Smooth muscle cell (in vitro differentiated cells): ENCODE results near the gene KBTBD8. TPM values are rescaled to one million over a fixed set of nuclear protein-coding genes. Genes with fewer than 3 reads are reported as not detected.

ENCODE experiments used
- DNase-seq: peaks from one replicate; lab custom pipeline; 2025; ENCODE audit not compliant: unreplicated experiment; lab: John Stamatoyannopoulos, UW
- H2AFZ ChIP-seq: fragments of 200-600 bp; sonication (generic); 2 replicates; pipeline ENCODE4 v1.6.0; 2016; ENCODE audit warnings: antibody characterized with exemption, low read depth, mild to moderate bottlenecking
- H3F3A ChIP-seq: fragments of 200-600 bp; sonication (generic); 2 replicates; pipeline ENCODE4 v1.6.0; 2017; ENCODE audit warnings: antibody characterized with exemption, low read depth
- H3K27ac ChIP-seq: fragments of 200-600 bp; sonication (generic); 2 replicates; pipeline ENCODE4 v1.5.1; 2016; ENCODE audit warnings: low read depth, mild to moderate bottlenecking
- H3K27me3 ChIP-seq: fragments of 200-600 bp; sonication (generic); 2 replicates; pipeline ENCODE4 v1.6.1; 2016; ENCODE audit warnings: low read depth, mild to moderate bottlenecking
- H3K36me3 ChIP-seq: fragments of 200-600 bp; sonication (generic); 2 replicates; pipeline ENCODE4 v1.5.1; 2016; ENCODE audit warnings: low read depth
- H3K4me1 ChIP-seq: fragments of 200-600 bp; sonication (generic); 2 replicates; pipeline ENCODE4 v1.5.1; 2016; ENCODE audit warnings: low read depth
- H3K4me2 ChIP-seq: fragments of 200-600 bp; sonication (generic); 2 replicates; pipeline ENCODE4 v1.6.0; 2016; ENCODE audit warnings: mild to moderate bottlenecking
- H3K4me3 ChIP-seq: fragments of 200-600 bp; sonication (generic); 2 replicates; pipeline ENCODE4 v1.5.1; 2016; ENCODE audit warnings: mild to moderate bottlenecking
- H3K79me2 ChIP-seq: fragments of 200-600 bp; sonication (generic); 2 replicates; pipeline ENCODE4 v1.6.0; 2016; ENCODE audit warnings: low read depth, mild to moderate bottlenecking
- H3K9ac ChIP-seq: fragments of 200-600 bp; sonication (generic); 2 replicates; pipeline ENCODE4 v1.6.0; 2016; ENCODE audit warnings: low read depth
- H3K9me3 ChIP-seq: fragments of 200-600 bp; sonication (generic); replicated peaks from 2 replicates; pipeline ENCODE4 v1.5.1; 2016; ENCODE audit warnings: low read depth
- H4K20me1 ChIP-seq: fragments of 200-600 bp; sonication (generic); 2 replicates; pipeline ENCODE4 v1.6.0; 2016; ENCODE audit warnings: low read depth
- CTCF ChIP-seq: fragments of 200-600 bp; sonication (generic); IDR thresholded peaks from 2 replicates; pipeline ENCODE4 v1.5.1; 2017; ENCODE audit warnings: borderline replicate concordance, mild to moderate bottlenecking, antibody characterized with exemption; ENCODE audit not compliant: insufficient read depth, poor library complexity, severe bottlenecking
- WGBS: methylation state at CpG from one replicate; pipeline ENCODE4 v1.1.7; 2016; ENCODE audit warnings: low lambda C conversion rate; 5-methylcytosine and 5-hydroxymethylcytosine counted together
- polyA plus RNA-seq: library from polyadenylated mRNA; unstranded; fragments of >200 nt; fragmentation: Nextera tagmentation; extraction: Ambion mirVana; gene quantifications from 2 replicates; pipeline ENCODE4 v1.2.1, GENCODE V29; 2016
- total RNA-seq: library from RNA; depleted of rRNA; stranded (reverse); fragments of >200 nt; gene quantifications from 2 replicates; pipeline ENCODE4 v1.2.3, GENCODE V29; 2014

Gene KBTBD8
- total and polyA plus RNA-seq, 2 experiments from 2014 or later, result 1.1 TPM

- no peaks in the 10 kb centered on the region for H3K36me3 ChIP-seq
- no peak overlapping the region for H3K9ac ChIP-seq
- no peak overlapping the region for H2AFZ ChIP-seq
- H3K4me3 ChIP-seq, result no peak overlapping the region
- peaks cover 7% of the 10 kb centered on the region for H3K4me1 ChIP-seq
- H3K27ac ChIP-seq, result no peak overlapping the region
- H3K79me2 ChIP-seq, result no peaks in the 10 kb centered on the region
- no peaks in the 10 kb centered on the region for H3K27me3 ChIP-seq
- 72% methylated on average over 1 of the region's 1 CpG for WGBS
- H3K9me3 ChIP-seq, result no peaks in the 10 kb centered on the region
- H3F3A ChIP-seq, result no peaks in the 10 kb centered on the region
- TF ChIP-seq CTCF, result no peak
- DNase-seq, result no peak
- no peak overlapping the region for H3K4me2 ChIP-seq
- no peaks in the 10 kb centered on the region for H4K20me1 ChIP-seq
Observed at GRCh38 chr3:66994588-66994987, 3.5 kb upstream of the KBTBD8 start.

GRCh38 chr3:66996696-66997095, 1.4 kb upstream of the KBTBD8 start:
- WGBS, result 76% methylated on average over 4 of the region's 4 CpGs
- H4K20me1 ChIP-seq, result no peaks in the 10 kb centered on the region
- no peaks in the 10 kb centered on the region for H3K36me3 ChIP-seq
- DNase-seq, result no peak
- no peaks in the 10 kb centered on the region for H3K27me3 ChIP-seq
- H3K4me3 ChIP-seq, result no peak overlapping the region
- no peaks in the 10 kb centered on the region for H3K79me2 ChIP-seq
- no peaks in the 10 kb centered on the region for H3K9me3 ChIP-seq
- no peaks in the 10 kb centered on the region for H3F3A ChIP-seq
- TF ChIP-seq CTCF, result no peak
- no peak overlapping the region for H3K9ac ChIP-seq
- no peak overlapping the region for H2AFZ ChIP-seq
- no peak overlapping the region for H3K27ac ChIP-seq
- H3K4me1 ChIP-seq, result peaks cover 7% of the 10 kb centered on the region
- no peak overlapping the region for H3K4me2 ChIP-seq

GRCh38 chr3:66997560-66998112, 471 bp upstream of the KBTBD8 start:
- peak overlapping the region; percentile 45 for H3K4me3 ChIP-seq
- H3F3A ChIP-seq, result no peaks in the 10 kb centered on the region
- 13% methylated on average over 18 of the region's 18 CpGs for WGBS
- H2AFZ ChIP-seq, result peak overlapping the region; percentile 86
- no peaks in the 10 kb centered on the region for H3K27me3 ChIP-seq
- no peaks in the 10 kb centered on the region for H4K20me1 ChIP-seq
- H3K27ac ChIP-seq, result peak overlapping the region; percentile 44
- H3K79me2 ChIP-seq, result no peaks in the 10 kb centered on the region
- no peak for TF ChIP-seq CTCF
- DNase-seq, result no peak
- peaks cover 7% of the 10 kb centered on the region for H3K4me1 ChIP-seq
- H3K9me3 ChIP-seq, result no peaks in the 10 kb centered on the region
- H3K4me2 ChIP-seq, result peak overlapping the region; percentile 85
- H3K9ac ChIP-seq, result peak overlapping the region; percentile 10
- H3K36me3 ChIP-seq, result no peaks in the 10 kb centered on the region

GRCh38 chr3:66998904-66999235, 763 bp downstream of the KBTBD8 start:
- H3K79me2 ChIP-seq, result no peaks in the 10 kb centered on the region
- peak overlapping the region; percentile 68 for H3K4me3 ChIP-seq
- peak overlapping the region; percentile 98 for H3K4me2 ChIP-seq
- no peaks in the 10 kb centered on the region for H4K20me1 ChIP-seq
- H3K36me3 ChIP-seq, result no peaks in the 10 kb centered on the region
- peaks cover 7% of the 10 kb centered on the region for H3K4me1 ChIP-seq
- TF ChIP-seq CTCF, result no peak
- no peak overlapping the region for H3K27ac ChIP-seq
- peak overlapping the region; percentile 21 for H3K9ac ChIP-seq
- WGBS, result 6% methylated on average over 10 of the region's 10 CpGs
- no peaks in the 10 kb centered on the region for H3F3A ChIP-seq
- H3K9me3 ChIP-seq, result no peaks in the 10 kb centered on the region
- no peaks in the 10 kb centered on the region for H3K27me3 ChIP-seq
- H2AFZ ChIP-seq, result peak overlapping the region; percentile 96
- no peak for DNase-seq
